ENCODE results near the gene LPP. TPM values are rescaled to one million over a fixed set of nuclear protein-coding genes. Genes with fewer than 3 reads are reported as not detected.

LPP gene
- total and polyA plus RNA-seq, 9 of the 15 experiments (the other 6 are each of a cell fraction or from before 2014, with no cell fraction given) = 0.07 to 0.18 TPM; not detected in 7

- Histone ChIP-seq H4K20me1 (replicated peaks; ENCODE audit: control insufficient read depth, insufficient read depth, low read length) (no peaks in the 10 kb centered on the region), H3K27ac (ENCODE audit: extremely low read depth, low read depth, low read length) (no peak overlapping the region), H3K79me2 (ENCODE audit: control insufficient read depth, insufficient read depth, low read length) (no peaks in the 10 kb centered on the region), H3K4me3 (no peak overlapping the region), H3K27me3 (ENCODE audit: control insufficient read depth in 2 of 2, insufficient read depth in 2 of 2, low read length in 2 of 2) (no peaks in the 10 kb centered on the region), H3K4me1 (replicated peaks in 1 of 2; ENCODE audit: control insufficient read depth in 2 of 2, insufficient read depth in 2 of 2, low read length in 2 of 2) (no peaks in the 10 kb centered on the region), H3K9me1 (ENCODE audit: control insufficient read depth, insufficient read depth, low read length) (no peaks in the 10 kb centered on the region), H2AFZ (ENCODE audit: low read depth, low read length) (no peak overlapping the region), H3K36me3 (ENCODE audit: control insufficient read depth, insufficient read depth, low read length) (no peaks in the 10 kb centered on the region), H3K9me3 (replicated peaks; ENCODE audit: control insufficient read depth, insufficient read depth, low read depth, low read length) (no peaks in the 10 kb centered on the region), H3K4me2 (ENCODE audit: insufficient read depth, low read length) (no peak overlapping the region), H3K9ac (ENCODE audit: insufficient read depth in 1 of 2, low read depth in 2 of 2, low read length in 2 of 2) (no peak overlapping the region)
- no TSS peak for BruUV-seq (replicated peaks)
- in situ Hi-C loops (cut with MboI) (no loop called here), intact Hi-C loops (cut with micrococcal nuclease) (no loop called here)
- POLR2A ChIA-PET = no interaction called here
- no peak for FAIRE-seq
- TF ChIP-seq, protein P1, sequence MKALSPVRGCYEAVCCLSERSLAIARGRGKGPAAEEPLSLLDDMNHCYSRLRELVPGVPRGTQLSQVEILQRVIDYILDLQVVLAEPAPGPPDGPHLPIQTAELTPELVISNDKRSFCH (CRISPR knock-in tag; IDR thresholded peaks at IDR 0.05) = no peak
- TF ChIP-seq, protein P1 (tag; IDR thresholded peaks at IDR 0.05) = no peak
- TF ChIP-seq MTA2 (IDR thresholded peaks at IDR 0.05; ENCODE audit: low read depth) (no peak), ZNF274 (IDR thresholded peaks at IDR 0.05; ENCODE audit: borderline replicate concordance, low read depth, low read length) (no peak), EP400 (IDR thresholded peaks at IDR 0.05) (no peak), HIVEP1 (CRISPR knock-in tag; IDR thresholded peaks at IDR 0.05) (no peak), ASH1L (IDR thresholded peaks at IDR 0.05; ENCODE audit: borderline replicate concordance, low read depth, partially characterized antibody) (no peak)
- no peak for DNase-seq (ENCODE audit: extremely low read depth in 1 of 4, low spot score in 3 of 4)
- CTCF ChIA-PET (ENCODE audit: low intra/inter-chr PET ratio) = no interaction called here
- no peak for ATAC-seq
- WGBS (ENCODE audit: insufficient coverage, low coverage, missing lambda C conversion rate) = 0% methylated on average over 2 of the region's 2 CpGs
Observed at GRCh38 chr3:188126276-188126675, 27.7 kb upstream of the LPP start.

DNA sequence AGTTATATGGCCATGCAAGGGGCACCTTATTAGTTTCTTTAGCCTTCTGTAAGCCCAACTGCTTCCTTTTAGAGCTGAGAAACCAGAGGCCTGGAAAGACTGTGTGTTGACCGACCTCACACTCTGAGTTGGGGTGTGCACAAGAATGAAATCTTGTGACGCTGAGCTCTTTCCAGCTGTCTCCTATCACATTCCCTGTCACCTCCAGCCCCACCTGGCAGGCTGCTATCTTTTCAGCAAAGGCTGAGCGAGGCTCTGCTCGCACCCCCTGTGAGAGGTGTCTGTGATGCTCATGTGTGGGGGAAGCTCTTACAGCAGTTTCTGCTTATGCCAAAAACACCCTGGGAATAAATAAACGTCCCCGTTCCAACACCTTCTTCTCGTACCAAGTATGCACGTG lies 27.0 kb upstream of the LPP start:
- Histone ChIP-seq H3K9me1 (ENCODE audit: control insufficient read depth, insufficient read depth, low read length) (no peaks in the 10 kb centered on the region), H3K9me3 (replicated peaks; ENCODE audit: control insufficient read depth, insufficient read depth, low read depth, low read length) (no peaks in the 10 kb centered on the region), H4K20me1 (replicated peaks; ENCODE audit: control insufficient read depth, insufficient read depth, low read length) (no peaks in the 10 kb centered on the region), H3K27me3 (ENCODE audit: control insufficient read depth in 2 of 2, insufficient read depth in 2 of 2, low read length in 2 of 2) (no peaks in the 10 kb centered on the region), H2AFZ (ENCODE audit: low read depth, low read length) (no peak overlapping the region), H3K4me2 (ENCODE audit: insufficient read depth, low read length) (no peak overlapping the region), H3K79me2 (ENCODE audit: control insufficient read depth, insufficient read depth, low read length) (no peaks in the 10 kb centered on the region), H3K27ac (ENCODE audit: extremely low read depth, low read depth, low read length) (no peak overlapping the region), H3K4me3 (no peak overlapping the region), H3K9ac (ENCODE audit: insufficient read depth in 1 of 2, low read depth in 2 of 2, low read length in 2 of 2) (no peak overlapping the region), H3K4me1 (replicated peaks in 1 of 2; ENCODE audit: control insufficient read depth in 2 of 2, insufficient read depth in 2 of 2, low read length in 2 of 2) (no peaks in the 10 kb centered on the region), H3K36me3 (ENCODE audit: control insufficient read depth, insufficient read depth, low read length) (no peaks in the 10 kb centered on the region)
- intact Hi-C loops (cut with micrococcal nuclease) (no loop called here), in situ Hi-C loops (cut with MboI) (no loop called here)
- no TSS peak for BruUV-seq (replicated peaks)
- ChIA-PET POLR2A (no interaction called here), CTCF (ENCODE audit: low intra/inter-chr PET ratio) (no interaction called here)
- FAIRE-seq (no peak), ATAC-seq (no peak), DNase-seq (ENCODE audit: extremely low read depth in 1 of 4, low spot score in 3 of 4) (no peak)
- WGBS (ENCODE audit: insufficient coverage, low coverage, missing lambda C conversion rate) = 0% methylated on average over 8 of the region's 8 CpGs
- TF ChIP-seq, protein P2, sequence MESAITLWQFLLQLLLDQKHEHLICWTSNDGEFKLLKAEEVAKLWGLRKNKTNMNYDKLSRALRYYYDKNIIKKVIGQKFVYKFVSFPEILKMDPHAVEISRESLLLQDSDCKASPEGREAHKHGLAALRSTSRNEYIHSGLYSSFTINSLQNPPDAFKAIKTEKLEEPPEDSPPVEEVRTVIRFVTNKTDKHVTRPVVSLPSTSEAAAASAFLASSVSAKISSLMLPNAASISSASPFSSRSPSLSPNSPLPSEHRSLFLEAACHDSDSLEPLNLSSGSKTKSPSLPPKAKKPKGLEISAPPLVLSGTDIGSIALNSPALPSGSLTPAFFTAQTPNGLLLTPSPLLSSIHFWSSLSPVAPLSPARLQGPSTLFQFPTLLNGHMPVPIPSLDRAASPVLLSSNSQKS (CRISPR knock-in tag; IDR thresholded peaks at IDR 0.05) = no peak
- TF ChIP-seq ZNF436 (CRISPR knock-in tag; IDR thresholded peaks at IDR 0.05) = no peak
- no peak for TF ChIP-seq NFE2 (IDR thresholded peaks at IDR 0.05; ENCODE audit: low read depth)
- TF ChIP-seq NR2F6 (CRISPR knock-in tag; IDR thresholded peaks at IDR 0.05) = no peak
- TF ChIP-seq SPI1 (IDR thresholded peaks at IDR 0.05; ENCODE audit: borderline replicate concordance, low read depth, low read length) = no peak
- TF ChIP-seq, protein P3, sequence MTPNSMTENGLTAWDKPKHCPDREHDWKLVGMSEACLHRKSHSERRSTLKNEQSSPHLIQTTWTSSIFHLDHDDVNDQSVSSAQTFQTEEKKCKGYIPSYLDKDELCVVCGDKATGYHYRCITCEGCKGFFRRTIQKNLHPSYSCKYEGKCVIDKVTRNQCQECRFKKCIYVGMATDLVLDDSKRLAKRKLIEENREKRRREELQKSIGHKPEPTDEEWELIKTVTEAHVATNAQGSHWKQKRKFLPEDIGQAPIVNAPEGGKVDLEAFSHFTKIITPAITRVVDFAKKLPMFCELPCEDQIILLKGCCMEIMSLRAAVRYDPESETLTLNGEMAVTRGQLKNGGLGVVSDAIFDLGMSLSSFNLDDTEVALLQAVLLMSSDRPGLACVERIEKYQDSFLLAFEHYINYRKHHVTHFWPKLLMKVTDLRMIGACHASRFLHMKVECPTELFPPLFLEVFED (CRISPR knock-in tag; conservative IDR thresholded peaks at IDR 0.05) = no peak
- TF ChIP-seq SRSF3 (IDR thresholded peaks at IDR 0.05; ENCODE audit: insufficient read depth, low read length) = no peak
- no peak for TF ChIP-seq PREB (CRISPR knock-in tag; IDR thresholded peaks at IDR 0.05)

All from K562 (cell line).